Right lobe of liver (tissue), 6 donors: ENCODE measurements around the gene TESMIN. TPM values are rescaled to one million over a fixed set of nuclear protein-coding genes. Genes with fewer than 3 reads are reported as not detected.

Experiments used
- ATAC-seq, 4 donors: fragments of 200-7000 bp; cut with Tn5 transposase; one replicate each; pipeline ENCODE4 v1.9.1; 2020; ENCODE audit warnings: mild to moderate bottlenecking in 4 of 4, moderate library complexity in 4 of 4
- DNase-seq, 3 donors: peaks; one replicate each; pipeline ENCODE4 v3.0.0-alpha.2; 2020
- H3K27ac ChIP-seq, 3 donors: fragments of 200-600 bp; one replicate each; pipeline ENCODE4 v1.8.0; 2022
- H3K27me3 ChIP-seq, 2 donors: fragments of 200-600 bp; one replicate each; pipeline ENCODE4 v1.8.0; 2022
- H3K36me3 ChIP-seq, 4 donors: fragments of 200-600 bp; sonication (generic) in 1 of 4; one replicate each; pipeline versions ENCODE4 v1.5.1 to v1.8.0; 2017 to 2022; ENCODE audit warnings: control low read depth in 1 of 4
- H3K4me1 ChIP-seq, 4 donors: fragments of 200-600 bp; sonication (generic) in 1 of 4; one replicate each; pipeline versions ENCODE4 v1.5.1 to v1.8.0; 2017 to 2022; ENCODE audit warnings: control low read depth in 1 of 4
- H3K4me3 ChIP-seq, 3 donors: fragments of 200-600 bp; one replicate each; pipeline ENCODE4 v1.8.0; 2022
- H3K9me3 ChIP-seq, 4 donors: fragments of 200-600 bp; sonication (generic) in 1 of 4; one replicate each; pipeline versions ENCODE4 v1.5.1 to v1.8.0; 2017 to 2022; ENCODE audit warnings: control low read depth in 1 of 4
- POLR2A ChIP-seq: fragments of 450-650 bp; IDR thresholded peaks from one replicate; pipeline ENCODE4 v1.6.1; 2017; ENCODE audit warnings: antibody characterized with exemption, mild to moderate bottlenecking
- WGBS: methylation state at CpG from one replicate; pipeline ENCODE4 v1.1.6; 2018; ENCODE audit warnings: low coverage, low lambda C conversion rate; ENCODE audit not compliant: insufficient coverage; ENCODE audit errors: missing lambda C conversion rate; 5-methylcytosine and 5-hydroxymethylcytosine counted together
- intact Hi-C, 2 donors: fragments of 100-400 bp; cut with DNase I; formaldehyde crosslinking; loops; one replicate each; pipeline versions ENCODE4 v1.11.2 to v1.14.1; 2022
- total RNA-seq, 6 experiments: library from RNA; depleted of rRNA in 2 of 6; stranded (reverse); fragments of >200 nt in 2 of 6; fragmentation: NEBNext Ultra II Directional in 3 of 6; extraction: Animal tissue kit (Norgen Biotek cat#: 25700) in 3 of 6; gene quantifications; one replicate each; pipeline versions ENCODE4 v1.1.0 to v1.2.4, GENCODE V29; 2016 to 2023
- TF ChIP-seq, protein P1 (sequence below), 4 donors: fragments of 200-600 bp in 3 of 4; fragments of 450-650 bp in 1 of 4; IDR thresholded peaks; one replicate each; pipeline versions ENCODE4 v1.5.1 to v1.8.0; 2016 to 2022; ENCODE audit warnings: antibody characterized with exemption in 4 of 4, mild to moderate bottlenecking in 2 of 4
- donor health status: DM: no; HTN: yes; CAD: no.
- donor health status: DM: no; HTN: no; CAD: no.
- donor health status: DM: no; HTN: no; CAD: no.
- donor health status: DM: no; HTN: yes; CAD: no.
- donor health status: DM: no; HTN: yes; CAD: no.

Gene TESMIN
- total RNA-seq, 6 experiments from 2014 or later, result 0.42 to 1.4 (median 0.80) TPM

DNA sequence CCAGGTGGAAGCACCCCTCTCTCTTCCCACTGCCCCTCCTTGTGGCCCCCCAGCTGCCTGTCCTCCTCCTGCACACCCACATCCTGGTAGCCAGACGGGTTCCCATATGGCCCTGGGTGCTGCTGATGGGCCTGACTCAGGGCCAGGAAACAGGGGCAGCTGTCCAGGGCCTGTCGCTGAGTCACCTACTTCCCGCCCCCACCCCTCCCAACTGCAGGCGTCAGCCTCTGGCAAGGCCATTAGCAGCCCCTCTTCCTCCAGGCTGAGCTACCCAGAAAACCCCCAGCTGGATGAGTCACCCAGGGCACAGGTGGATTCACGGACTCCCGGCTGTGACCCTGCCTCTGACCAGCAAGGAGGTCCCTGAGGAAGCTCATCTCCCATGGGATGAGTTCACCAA, 73.9 kb downstream of the TESMIN start:
- no peak overlapping the region for H3K27ac ChIP-seq
- no peaks in the 10 kb centered on the region for H3K27me3 ChIP-seq
- ATAC-seq (peak in 3 of 4 donors; percentile 44 to 94 (median 63)), DNase-seq (peak in 1 of 3 donors; percentile 56)
- no peaks in the 10 kb centered on the region for H3K36me3 ChIP-seq
- 18% methylated on average over 2 of the region's 6 CpGs for WGBS
- no peaks in the 10 kb centered on the region for H3K4me1 ChIP-seq
- intact Hi-C loops, result no loop called here
- no peaks in the 10 kb centered on the region for H3K9me3 ChIP-seq
- H3K4me3 ChIP-seq, result no peak overlapping the region
- no peak for TF ChIP-seq POLR2A
- TF ChIP-seq, protein P1, sequence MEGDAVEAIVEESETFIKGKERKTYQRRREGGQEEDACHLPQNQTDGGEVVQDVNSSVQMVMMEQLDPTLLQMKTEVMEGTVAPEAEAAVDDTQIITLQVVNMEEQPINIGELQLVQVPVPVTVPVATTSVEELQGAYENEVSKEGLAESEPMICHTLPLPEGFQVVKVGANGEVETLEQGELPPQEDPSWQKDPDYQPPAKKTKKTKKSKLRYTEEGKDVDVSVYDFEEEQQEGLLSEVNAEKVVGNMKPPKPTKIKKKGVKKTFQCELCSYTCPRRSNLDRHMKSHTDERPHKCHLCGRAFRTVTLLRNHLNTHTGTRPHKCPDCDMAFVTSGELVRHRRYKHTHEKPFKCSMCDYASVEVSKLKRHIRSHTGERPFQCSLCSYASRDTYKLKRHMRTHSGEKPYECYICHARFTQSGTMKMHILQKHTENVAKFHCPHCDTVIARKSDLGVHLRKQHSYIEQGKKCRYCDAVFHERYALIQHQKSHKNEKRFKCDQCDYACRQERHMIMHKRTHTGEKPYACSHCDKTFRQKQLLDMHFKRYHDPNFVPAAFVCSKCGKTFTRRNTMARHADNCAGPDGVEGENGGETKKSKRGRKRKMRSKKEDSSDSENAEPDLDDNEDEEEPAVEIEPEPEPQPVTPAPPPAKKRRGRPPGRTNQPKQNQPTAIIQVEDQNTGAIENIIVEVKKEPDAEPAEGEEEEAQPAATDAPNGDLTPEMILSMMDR (IDR thresholded peaks at IDR 0.05), result no peak

DNA sequence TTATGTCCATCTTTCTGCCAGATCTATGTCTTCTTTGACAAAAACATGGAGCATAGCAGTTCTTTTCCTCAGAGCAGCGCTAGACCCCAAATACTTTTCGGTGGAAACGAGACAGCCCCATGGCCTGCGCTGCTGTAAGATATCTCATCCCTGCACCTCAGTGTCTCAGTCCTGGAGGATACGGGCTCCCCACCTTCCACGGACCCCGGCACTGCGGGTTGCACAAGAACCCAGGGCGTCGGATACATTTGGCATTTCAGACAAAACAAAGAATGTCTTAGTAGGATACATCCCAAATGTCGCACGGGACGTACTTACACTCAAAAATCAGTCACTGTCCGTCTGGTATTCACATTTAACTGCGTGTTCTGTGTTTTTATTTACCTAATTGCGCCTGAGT, 76.9 kb downstream of the TESMIN start:
- Histone ChIP-seq H3K4me3 (no peak overlapping the region), H3K27me3 (no peaks in the 10 kb centered on the region), H3K27ac (no peak overlapping the region), H3K36me3 (no peaks in the 10 kb centered on the region), H3K9me3 (no peaks in the 10 kb centered on the region), H3K4me1 (no peaks in the 10 kb centered on the region)
- DNase-seq, result no peak
- no peak for TF ChIP-seq POLR2A
- TF ChIP-seq, protein P1 (IDR thresholded peaks at IDR 0.05), result no peak
- WGBS, result 84% methylated on average over 15 of the region's 16 CpGs
- no peak for ATAC-seq
- intact Hi-C loops, result no loop called here

DNA sequence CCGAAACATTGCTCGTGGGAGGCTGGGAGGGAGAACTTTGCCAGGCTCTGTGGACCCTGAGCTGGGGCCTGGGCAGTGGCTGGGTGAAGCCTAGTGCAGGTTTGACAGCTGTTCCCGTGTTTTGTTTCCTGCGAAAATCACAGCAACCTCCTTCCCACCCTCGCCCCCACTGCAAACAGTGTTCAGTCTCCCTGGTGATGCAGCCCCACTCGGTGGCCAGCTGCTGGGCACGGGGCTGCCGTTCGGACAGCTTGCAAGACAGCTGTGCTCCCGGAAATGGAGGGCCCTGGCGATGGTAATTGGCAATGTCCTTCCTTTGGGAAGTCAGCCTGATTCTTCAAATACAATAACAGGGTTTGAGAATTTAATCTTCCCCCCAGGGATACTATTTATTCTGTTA, 77.3 kb downstream of the TESMIN start:
- TF ChIP-seq, protein P1 (IDR thresholded peaks at IDR 0.05), result no peak
- no peak for TF ChIP-seq POLR2A
- ATAC-seq, result no peak
- Histone ChIP-seq H3K27me3 (no peaks in the 10 kb centered on the region), H3K9me3 (no peaks in the 10 kb centered on the region), H3K4me1 (no peaks in the 10 kb centered on the region), H3K36me3 (no peaks in the 10 kb centered on the region), H3K27ac (no peak overlapping the region), H3K4me3 (no peak overlapping the region)
- 88% methylated on average over 8 of the region's 11 CpGs for WGBS
- intact Hi-C loops, result no loop called here
- peak in 1 of 3 donors; percentile 30 for DNase-seq

DNA sequence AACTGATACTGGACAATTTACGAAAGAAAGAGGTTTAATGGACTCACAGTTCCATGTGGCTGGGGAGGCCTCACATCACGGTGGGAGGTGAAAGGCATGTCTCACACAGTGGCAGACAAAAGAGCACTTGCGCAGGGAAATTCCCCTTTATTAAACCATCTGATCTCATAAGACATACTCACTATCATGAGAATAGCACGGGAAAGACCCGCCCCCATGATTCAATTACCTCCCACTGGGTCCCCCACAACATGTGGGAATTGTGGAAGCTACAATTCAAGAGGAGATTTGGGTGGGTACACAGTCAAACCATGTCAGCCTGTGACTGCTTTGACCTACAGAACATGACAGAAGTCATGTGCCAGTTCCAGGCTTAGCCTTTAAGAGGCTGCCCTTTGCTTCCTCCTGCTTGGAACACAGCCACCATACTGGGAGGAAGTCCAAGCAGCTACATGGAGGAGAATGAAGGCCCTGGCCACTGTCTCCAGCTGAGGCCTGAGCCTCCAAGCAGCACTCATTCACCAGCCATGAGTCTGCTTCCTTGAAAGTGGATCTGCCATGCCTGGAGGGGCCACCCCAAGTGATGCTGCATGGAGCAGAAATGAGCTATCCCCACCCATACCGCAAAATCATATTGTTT, 77.9 kb downstream of the TESMIN start:
- intact Hi-C loops, result no loop called here
- Histone ChIP-seq H3K36me3 (no peaks in the 10 kb centered on the region), H3K27me3 (no peaks in the 10 kb centered on the region), H3K4me1 (no peaks in the 10 kb centered on the region), H3K9me3 (no peaks in the 10 kb centered on the region), H3K27ac (no peak overlapping the region), H3K4me3 (no peak overlapping the region)
- WGBS, result 62% methylated on average over 4 of the region's 6 CpGs
- TF ChIP-seq POLR2A, result no peak
- TF ChIP-seq, protein P1 (IDR thresholded peaks at IDR 0.05), result no peak
- ATAC-seq (no peak), DNase-seq (peak in 1 of 3 donors; percentile 12)
